HUES64 (cell line): ENCODE measurements around the gene KCNJ3.

Experiments used
- H3K27ac ChIP-seq: 2 replicates; pipeline ENCODE4 v1.7.0; 2013; ENCODE audit warnings: low read depth, low read length, inconsistent platforms
- H3K27me3 ChIP-seq: 2 replicates; pipeline ENCODE4 v1.6.1; 2013; ENCODE audit warnings: mild to moderate bottlenecking, low read length; ENCODE audit not compliant: insufficient read depth
- H3K36me3 ChIP-seq: 2 replicates; pipeline ENCODE4 v1.6.1; 2013; ENCODE audit warnings: mild to moderate bottlenecking, low read length; ENCODE audit not compliant: insufficient read depth
- H3K4me1 ChIP-seq: 2 replicates; pipeline ENCODE4 v1.6.1; 2013; ENCODE audit warnings: mild to moderate bottlenecking, low read length, moderate library complexity; ENCODE audit not compliant: insufficient read depth
- H3K4me3 ChIP-seq: 2 replicates; pipeline ENCODE4 v1.5.1; 2013; ENCODE audit warnings: mild to moderate bottlenecking, low read length, moderate library complexity
- H3K9ac ChIP-seq: 2 replicates; pipeline ENCODE4 v1.6.1; 2013; ENCODE audit warnings: mild to moderate bottlenecking, low read depth, low read length
- H3K9me3 ChIP-seq: 2 replicates; pipeline ENCODE4 v1.6.1; 2013; ENCODE audit warnings: low read depth, low read length; ENCODE audit not compliant: insufficient read depth
- WGBS: fragments of 150-250, 120-280 bp; methylation state at CpG from one replicate; pipeline ENCODE4 v1.1.7; 2013; ENCODE audit warnings: missing lambda C conversion rate; 5-methylcytosine and 5-hydroxymethylcytosine counted together

The KCNJ3 gene

DNA sequence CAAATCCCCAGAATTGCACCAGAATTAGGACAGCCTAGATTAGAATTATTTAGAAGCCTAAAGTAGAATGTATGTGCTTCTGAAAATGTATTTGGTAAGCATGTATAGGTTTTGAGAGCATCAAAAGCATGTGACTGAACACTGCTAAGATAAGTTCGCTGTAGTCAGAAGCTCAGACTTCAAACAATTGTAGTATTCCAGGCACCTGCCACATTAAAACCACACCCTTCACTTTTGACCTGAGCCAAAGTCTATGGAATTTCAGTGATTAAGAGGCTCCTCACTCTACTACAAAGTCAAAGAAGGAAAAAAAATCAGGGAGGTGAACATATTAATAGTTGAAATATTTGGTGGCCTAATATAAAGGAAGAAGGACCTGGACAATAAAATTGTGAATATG is 8.2 kb downstream of the KCNJ3 start:
- Histone ChIP-seq H3K4me3 (no peak overlapping the region), H3K27ac (no peak overlapping the region), H3K36me3 (no peaks in the 10 kb centered on the region), H3K4me1 (no peaks in the 10 kb centered on the region), H3K27me3 (no peaks in the 10 kb centered on the region), H3K9me3 (no peaks in the 10 kb centered on the region), H3K9ac (no peak overlapping the region)
- 95% methylated on average over 1 of the region's 1 CpG for WGBS

DNA sequence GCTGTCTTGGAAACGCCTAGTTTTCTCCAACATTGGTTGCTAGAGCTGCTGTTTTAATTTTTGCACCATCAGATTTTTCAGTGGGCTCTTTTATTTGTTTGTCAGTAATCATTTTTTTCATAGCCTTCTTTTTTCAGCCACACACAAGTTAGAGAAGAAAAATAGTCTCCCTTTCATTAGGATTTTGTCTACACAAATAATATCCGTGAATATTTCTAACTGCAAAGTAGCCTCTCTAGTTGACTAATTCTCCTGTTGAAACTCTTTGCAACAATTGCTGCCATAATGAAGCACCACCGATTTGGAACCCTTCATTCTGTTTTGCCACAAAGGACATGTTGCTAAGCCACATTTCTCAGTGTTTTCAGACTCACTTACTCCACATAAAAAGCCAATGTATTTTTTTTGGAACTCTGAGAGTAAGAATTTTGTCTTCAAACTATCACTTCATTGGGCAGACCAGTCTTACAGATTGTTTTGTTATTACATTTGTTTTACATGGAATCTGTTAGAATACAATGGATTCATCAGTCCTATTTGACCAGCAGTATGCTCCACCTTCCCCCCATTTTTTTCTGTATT is 9.6 kb downstream of the KCNJ3 start:
- H3K4me3 ChIP-seq: no peak overlapping the region
- H3K9me3 ChIP-seq: no peaks in the 10 kb centered on the region
- H3K27ac ChIP-seq: no peak overlapping the region
- peaks cover 3% of the 10 kb centered on the region for H3K4me1 ChIP-seq
- no peak overlapping the region for H3K9ac ChIP-seq
- H3K36me3 ChIP-seq: no peaks in the 10 kb centered on the region
- no peaks in the 10 kb centered on the region for H3K27me3 ChIP-seq
- WGBS: 84% methylated on average over 3 of the region's 3 CpGs

DNA sequence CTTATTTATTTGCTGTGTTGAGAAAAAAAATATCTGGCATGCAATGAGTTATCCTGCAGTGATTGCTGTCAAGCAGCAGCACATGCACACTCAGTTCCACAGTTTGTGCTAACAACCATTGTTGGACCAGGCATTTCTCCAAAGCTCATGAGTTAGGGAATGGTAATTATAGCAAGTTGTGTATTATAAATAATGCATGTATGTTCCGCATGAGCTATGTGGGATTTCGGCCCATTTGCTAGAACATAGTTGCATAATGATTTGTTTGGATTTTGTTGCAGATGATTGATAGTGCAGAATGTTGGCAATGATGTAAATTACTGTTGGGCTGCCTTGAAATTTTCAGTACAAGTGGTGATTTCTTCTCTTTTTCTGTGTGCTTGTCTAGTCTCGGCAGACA is 10.7 kb downstream of the KCNJ3 start:
- Histone ChIP-seq H3K4me3 (no peak overlapping the region), H3K9ac (no peak overlapping the region), H3K36me3 (no peaks in the 10 kb centered on the region), H3K27me3 (no peaks in the 10 kb centered on the region), H3K4me1 (peaks cover 13% of the 10 kb centered on the region), H3K27ac (no peak overlapping the region), H3K9me3 (no peaks in the 10 kb centered on the region)
- WGBS: 88% methylated on average over 3 of the region's 3 CpGs

DNA sequence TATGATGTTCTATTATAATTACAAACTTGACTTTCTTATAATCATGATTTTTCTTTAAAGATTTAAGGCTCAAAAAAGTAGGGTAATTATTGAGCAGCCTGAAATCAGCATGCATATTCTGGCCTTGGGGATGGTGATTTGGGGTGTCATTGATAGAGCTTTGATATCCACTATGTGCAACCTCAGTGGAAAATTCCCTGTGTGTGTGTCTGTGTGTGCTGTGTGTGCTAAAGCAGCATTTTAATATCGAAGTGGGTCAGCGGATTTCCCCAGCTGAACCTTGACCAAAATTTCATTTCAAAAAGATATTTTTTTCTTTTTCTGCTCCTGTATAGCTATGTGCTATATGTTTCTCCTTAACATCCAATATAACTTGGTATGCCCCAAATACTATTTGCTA is 11.6 kb downstream of the KCNJ3 start:
- no peak overlapping the region for H3K9ac ChIP-seq
- 100% methylated on average over 2 of the region's 2 CpGs for WGBS
- H3K36me3 ChIP-seq: no peaks in the 10 kb centered on the region
- no peak overlapping the region for H3K27ac ChIP-seq
- no peak overlapping the region for H3K4me3 ChIP-seq
- H3K9me3 ChIP-seq: no peaks in the 10 kb centered on the region
- H3K27me3 ChIP-seq: no peaks in the 10 kb centered on the region
- H3K4me1 ChIP-seq: peaks cover 13% of the 10 kb centered on the region

DNA sequence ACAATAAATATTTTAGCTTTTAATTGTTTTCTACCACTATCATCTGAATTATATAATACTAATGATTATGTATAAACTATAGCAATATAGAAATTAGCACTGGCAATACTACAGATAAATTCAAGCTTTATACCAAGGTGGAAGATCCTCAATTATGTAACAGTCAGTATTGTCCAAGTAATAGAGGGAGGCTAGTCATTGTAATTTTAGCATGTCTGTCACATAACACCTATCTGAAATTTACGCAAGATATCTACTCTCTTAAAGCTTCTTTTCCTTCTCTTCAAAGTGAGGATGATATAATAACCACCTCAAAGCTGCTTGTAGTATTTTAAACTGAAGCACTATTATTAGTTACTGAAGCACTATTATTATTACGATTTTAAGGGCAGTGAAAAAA is 12.2 kb downstream of the KCNJ3 start:
- H3K9me3 ChIP-seq: no peaks in the 10 kb centered on the region
- H3K27ac ChIP-seq: no peak overlapping the region
- H3K36me3 ChIP-seq: no peaks in the 10 kb centered on the region
- peaks cover 13% of the 10 kb centered on the region for H3K4me1 ChIP-seq
- H3K4me3 ChIP-seq: no peak overlapping the region
- WGBS: no CpG with 5 or more reads among the region's 2 CpGs
- no peaks in the 10 kb centered on the region for H3K27me3 ChIP-seq
- no peak overlapping the region for H3K9ac ChIP-seq

DNA sequence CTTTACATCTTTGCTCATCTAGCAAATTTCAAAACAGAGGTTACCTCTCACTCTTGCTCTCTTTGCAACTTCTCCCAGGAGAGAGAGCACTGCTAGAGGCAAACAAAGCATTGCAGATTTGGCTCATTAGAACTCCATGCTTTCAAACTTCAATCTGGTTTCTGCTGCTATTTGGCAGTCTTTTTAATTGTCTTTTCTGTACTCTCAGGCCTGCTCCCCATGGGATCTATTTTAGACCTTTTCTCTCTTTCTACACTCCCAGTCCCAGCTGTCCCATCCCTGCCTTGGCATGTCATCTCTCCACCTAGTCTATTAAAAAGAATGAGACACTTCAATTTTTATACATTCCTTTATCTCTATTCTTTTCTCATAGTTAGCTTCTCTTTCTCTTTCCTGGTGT is 15.2 kb downstream of the KCNJ3 start:
- Histone ChIP-seq H3K4me3 (no peak overlapping the region), H3K36me3 (no peaks in the 10 kb centered on the region), H3K27ac (no peak overlapping the region), H3K9ac (no peak overlapping the region), H3K4me1 (peaks cover 13% of the 10 kb centered on the region), H3K27me3 (no peaks in the 10 kb centered on the region), H3K9me3 (no peaks in the 10 kb centered on the region)

DNA sequence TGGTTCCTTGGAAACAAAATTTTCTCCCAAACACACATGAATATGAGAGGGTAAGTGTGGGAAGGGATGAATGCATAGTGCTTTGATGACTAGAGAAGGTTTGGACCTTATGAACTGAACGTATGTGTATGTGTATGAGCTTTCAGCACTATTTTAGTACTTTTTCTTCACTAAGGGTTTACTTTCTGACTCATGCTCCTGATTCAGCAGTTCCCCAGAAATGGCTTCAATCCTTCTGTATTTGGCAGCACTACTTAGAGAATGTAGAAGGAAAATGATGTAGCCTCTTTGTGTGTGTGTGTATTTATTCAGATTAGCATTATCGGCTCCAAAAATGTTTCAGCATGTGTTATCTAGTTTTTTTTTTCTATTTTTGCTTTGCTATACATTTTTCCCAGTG is 22.2 kb downstream of the KCNJ3 start:
- WGBS: 95% methylated on average over 1 of the region's 2 CpGs
- Histone ChIP-seq H3K27me3 (no peaks in the 10 kb centered on the region), H3K9ac (no peak overlapping the region), H3K4me1 (no peaks in the 10 kb centered on the region), H3K4me3 (no peak overlapping the region), H3K9me3 (no peaks in the 10 kb centered on the region), H3K27ac (no peak overlapping the region), H3K36me3 (no peaks in the 10 kb centered on the region)

DNA sequence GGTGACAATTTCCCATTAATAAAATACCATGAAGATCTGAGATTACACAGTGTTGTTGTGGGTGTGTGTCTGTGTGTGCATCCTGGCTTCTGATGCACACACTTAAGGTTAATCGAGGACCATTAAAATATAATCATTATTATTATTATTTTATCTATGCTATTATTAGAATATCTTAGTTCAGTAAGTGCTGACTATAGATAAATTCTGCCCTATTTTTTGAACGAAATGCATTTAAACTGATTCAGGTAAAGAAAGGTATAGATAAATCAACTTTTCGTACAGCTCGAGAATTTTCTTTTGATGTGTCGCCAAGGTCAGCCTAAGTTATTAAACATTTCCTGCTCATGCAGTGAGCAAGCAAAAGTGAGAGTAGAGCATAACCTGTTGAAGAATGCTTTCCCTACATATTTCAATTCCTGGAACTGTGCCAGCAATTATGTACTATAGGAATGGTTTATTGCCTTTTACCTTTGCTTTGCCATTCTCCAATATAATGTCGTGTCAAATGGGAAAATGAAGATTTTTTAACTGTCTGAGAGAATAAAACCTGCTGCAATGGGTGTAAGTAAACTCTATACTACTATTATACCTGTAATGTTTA is 25.8 kb downstream of the KCNJ3 start:
- WGBS: 95% methylated on average over 4 of the region's 6 CpGs
- Histone ChIP-seq H3K4me3 (no peak overlapping the region), H3K27ac (no peak overlapping the region), H3K9ac (no peak overlapping the region), H3K4me1 (no peaks in the 10 kb centered on the region), H3K27me3 (no peaks in the 10 kb centered on the region), H3K9me3 (no peaks in the 10 kb centered on the region), H3K36me3 (no peaks in the 10 kb centered on the region)

DNA sequence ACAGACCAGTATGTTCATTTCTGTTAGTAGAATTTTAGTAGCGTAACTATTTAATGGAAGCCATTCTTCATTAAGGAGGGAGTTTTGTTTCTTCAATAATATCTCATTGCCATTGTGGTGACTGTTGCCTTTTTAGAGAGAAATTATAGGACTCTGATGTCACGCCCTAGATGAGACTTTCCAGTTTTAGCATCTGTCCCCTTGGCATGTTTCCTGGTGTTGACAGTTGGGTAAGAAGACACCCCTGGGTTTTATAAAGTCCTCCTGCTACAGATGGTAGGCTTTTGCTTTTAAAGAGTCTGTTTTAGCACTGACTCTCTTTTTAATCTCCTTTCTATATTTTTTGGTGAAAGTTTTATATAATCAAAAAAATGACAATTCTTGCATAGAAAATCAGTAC is 41.9 kb downstream of the KCNJ3 start:
- Histone ChIP-seq H3K27ac (no peak overlapping the region), H3K4me3 (no peak overlapping the region), H3K9ac (no peak overlapping the region), H3K36me3 (no peaks in the 10 kb centered on the region), H3K4me1 (no peaks in the 10 kb centered on the region), H3K27me3 (no peaks in the 10 kb centered on the region), H3K9me3 (no peaks in the 10 kb centered on the region)
- 96% methylated on average over 1 of the region's 2 CpGs for WGBS

DNA sequence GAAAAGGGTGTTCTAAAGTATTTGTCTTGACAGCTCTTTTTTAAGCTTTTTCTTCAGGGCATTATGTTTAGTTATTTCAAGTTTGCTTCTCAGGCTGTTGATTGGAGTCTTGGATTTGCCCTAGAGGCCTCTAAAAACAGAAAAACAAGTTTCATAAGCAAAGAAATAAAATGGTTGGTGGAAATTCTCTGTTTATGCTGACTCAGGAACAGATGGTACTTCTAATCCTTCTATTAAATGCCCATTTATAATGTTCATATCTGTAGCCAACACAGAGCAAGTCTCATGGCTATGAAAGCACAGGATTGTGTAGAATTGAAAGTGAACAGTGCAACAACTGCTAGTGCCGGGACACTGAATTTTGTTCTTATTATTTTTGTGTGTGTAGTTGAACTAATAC is 60.4 kb downstream of the KCNJ3 start:
- Histone ChIP-seq H3K9ac (no peak overlapping the region), H3K27me3 (peaks cover 9% of the 10 kb centered on the region; the same call in 1 of the 2 replicates), H3K9me3 (no peaks in the 10 kb centered on the region), H3K4me1 (peaks cover 3% of the 10 kb centered on the region; the same call in 1 of the 2 replicates), H3K27ac (no peak overlapping the region), H3K36me3 (no peaks in the 10 kb centered on the region), H3K4me3 (no peak overlapping the region)
- WGBS: 96% methylated on average over 1 of the region's 1 CpG

DNA sequence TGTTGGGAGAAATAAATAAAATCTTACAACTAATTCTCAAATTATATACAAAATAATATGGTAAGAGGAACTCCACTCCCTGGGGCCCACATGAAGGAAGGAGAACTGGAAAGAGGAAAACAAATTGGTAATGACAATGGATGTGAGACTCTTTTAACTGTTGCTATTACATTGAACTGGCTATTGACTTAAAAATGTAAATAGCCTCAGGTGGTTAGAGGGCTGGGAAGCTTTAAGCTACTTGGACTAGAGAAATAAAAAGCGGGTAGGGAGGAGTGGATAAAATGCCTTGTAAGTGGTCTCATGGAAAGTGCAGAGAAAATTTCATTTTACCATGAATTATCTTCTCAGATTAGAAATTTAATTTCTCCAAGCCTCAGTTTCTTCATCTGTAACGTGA is 64.1 kb downstream of the KCNJ3 start:
- no peak overlapping the region for H3K27ac ChIP-seq
- peaks cover 21% of the 10 kb centered on the region for H3K27me3 ChIP-seq
- 56% methylated on average over 1 of the region's 2 CpGs for WGBS
- no peak overlapping the region for H3K9ac ChIP-seq
- H3K36me3 ChIP-seq: no peaks in the 10 kb centered on the region
- peaks cover 3% of the 10 kb centered on the region; the same call in 1 of the 2 replicates for H3K4me1 ChIP-seq
- H3K9me3 ChIP-seq: no peaks in the 10 kb centered on the region
- H3K4me3 ChIP-seq: no peak overlapping the region
